GM20431 (cell line): ENCODE measurements around the gene MVK.

Experiments used
- in situ Hi-C: fragments of 300-500 bp; cut with MseI, MboI; formaldehyde crosslinking; loops from one replicate; pipeline ENCODE4 v1.15.0; 2020; ENCODE audit warnings: low sequenced_read_pairs; ENCODE audit not compliant: unreplicated experiment

MVK gene

GRCh38 chr12:109542876-109543275 is 30.7 kb upstream of the MVK start:
- in situ Hi-C loops, result no loop called here

GRCh38 chr12:109544955-109545531 is 28.6 kb upstream of the MVK start:
- in situ Hi-C loops, result no loop called here

GRCh38 chr12:109545826-109546225 is 27.8 kb upstream of the MVK start:
- in situ Hi-C loops, result no loop called here

- in situ Hi-C loops, result no loop called here
These were observed 26.3 kb upstream of the MVK start for GRCh38 chr12:109547286-109547685.

- in situ Hi-C loops, result no loop called here
These were observed 25.3 kb upstream of the MVK start for GRCh38 chr12:109548258-109548657.

GRCh38 chr12:109549613-109550270 is 23.9 kb upstream of the MVK start:
- in situ Hi-C loops, result no loop called here

- in situ Hi-C loops, result no loop called here
These were observed 23.3 kb upstream of the MVK start for GRCh38 chr12:109550281-109550680.

GRCh38 chr12:109551108-109551507 is 22.5 kb upstream of the MVK start:
- in situ Hi-C loops, result no loop called here

- in situ Hi-C loops, result no loop called here
These were observed 20.6 kb upstream of the MVK start for GRCh38 chr12:109552971-109553370.

- in situ Hi-C loops, result no loop called here
These were observed 20.1 kb upstream of the MVK start for GRCh38 chr12:109553483-109553882.

- in situ Hi-C loops, result no loop called here
These were observed 19.6 kb upstream of the MVK start for GRCh38 chr12:109553906-109554500.

GRCh38 chr12:109554761-109555160 is 18.8 kb upstream of the MVK start:
- in situ Hi-C loops, result no loop called here

- in situ Hi-C loops, result no loop called here
These were observed 17.9 kb upstream of the MVK start for GRCh38 chr12:109555431-109556315.

GRCh38 chr12:109557200-109557599 is 16.4 kb upstream of the MVK start:
- in situ Hi-C loops, result no loop called here

- in situ Hi-C loops, result no loop called here
These were observed 15.8 kb upstream of the MVK start for GRCh38 chr12:109557805-109558204.

- in situ Hi-C loops, result no loop called here
These were observed 15.0 kb upstream of the MVK start for GRCh38 chr12:109558374-109559199.

- in situ Hi-C loops, result no loop called here
These were observed 14.4 kb upstream of the MVK start for GRCh38 chr12:109559200-109559505.

GRCh38 chr12:109559601-109560000 is 14.0 kb upstream of the MVK start:
- in situ Hi-C loops, result no loop called here

GRCh38 chr12:109560867-109561710 is 12.5 kb upstream of the MVK start:
- in situ Hi-C loops, result no loop called here
